Measurements from ENCODE around the gene KCTD2.

DNA sequence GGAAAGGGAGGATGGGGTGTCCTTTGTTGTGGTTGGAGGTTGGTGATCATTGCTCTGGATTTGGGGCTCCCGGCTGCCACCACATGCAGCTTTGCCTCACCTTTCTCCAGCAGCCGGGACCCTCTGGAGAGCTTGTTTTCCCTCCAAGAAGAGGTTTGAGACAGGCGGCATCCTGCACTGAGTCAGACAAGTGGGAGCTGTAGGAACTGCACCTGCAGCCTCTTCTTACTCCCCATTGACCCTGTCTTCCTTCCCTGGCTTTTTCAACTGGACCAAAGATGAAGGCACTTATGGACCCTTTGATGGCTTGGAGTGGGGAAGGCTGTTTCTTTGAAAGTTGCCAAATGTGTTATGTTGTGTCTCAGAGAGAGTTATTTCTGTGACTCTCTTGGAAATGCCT lies 16.6 kb downstream of the KCTD2 start:
- TF ChIP-seq, protein P1, sequence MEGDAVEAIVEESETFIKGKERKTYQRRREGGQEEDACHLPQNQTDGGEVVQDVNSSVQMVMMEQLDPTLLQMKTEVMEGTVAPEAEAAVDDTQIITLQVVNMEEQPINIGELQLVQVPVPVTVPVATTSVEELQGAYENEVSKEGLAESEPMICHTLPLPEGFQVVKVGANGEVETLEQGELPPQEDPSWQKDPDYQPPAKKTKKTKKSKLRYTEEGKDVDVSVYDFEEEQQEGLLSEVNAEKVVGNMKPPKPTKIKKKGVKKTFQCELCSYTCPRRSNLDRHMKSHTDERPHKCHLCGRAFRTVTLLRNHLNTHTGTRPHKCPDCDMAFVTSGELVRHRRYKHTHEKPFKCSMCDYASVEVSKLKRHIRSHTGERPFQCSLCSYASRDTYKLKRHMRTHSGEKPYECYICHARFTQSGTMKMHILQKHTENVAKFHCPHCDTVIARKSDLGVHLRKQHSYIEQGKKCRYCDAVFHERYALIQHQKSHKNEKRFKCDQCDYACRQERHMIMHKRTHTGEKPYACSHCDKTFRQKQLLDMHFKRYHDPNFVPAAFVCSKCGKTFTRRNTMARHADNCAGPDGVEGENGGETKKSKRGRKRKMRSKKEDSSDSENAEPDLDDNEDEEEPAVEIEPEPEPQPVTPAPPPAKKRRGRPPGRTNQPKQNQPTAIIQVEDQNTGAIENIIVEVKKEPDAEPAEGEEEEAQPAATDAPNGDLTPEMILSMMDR (IDR thresholded peaks at IDR 0.05; ENCODE audit: insufficient read depth, low read length, poor library complexity, severe bottlenecking), result no peak
- TF ChIP-seq EZH2phosphoT487 (conservative IDR thresholded peaks at IDR 0.05; ENCODE audit: low read length), result no peak
